AG20443 (cell line): ENCODE measurements around the gene POLR2L.

Source experiments
- DNase-seq: peaks from one replicate; pipeline ENCODE4 v3.0.0; 2012; ENCODE audit warnings: low spot score, mixed read lengths

The POLR2L gene

DNA sequence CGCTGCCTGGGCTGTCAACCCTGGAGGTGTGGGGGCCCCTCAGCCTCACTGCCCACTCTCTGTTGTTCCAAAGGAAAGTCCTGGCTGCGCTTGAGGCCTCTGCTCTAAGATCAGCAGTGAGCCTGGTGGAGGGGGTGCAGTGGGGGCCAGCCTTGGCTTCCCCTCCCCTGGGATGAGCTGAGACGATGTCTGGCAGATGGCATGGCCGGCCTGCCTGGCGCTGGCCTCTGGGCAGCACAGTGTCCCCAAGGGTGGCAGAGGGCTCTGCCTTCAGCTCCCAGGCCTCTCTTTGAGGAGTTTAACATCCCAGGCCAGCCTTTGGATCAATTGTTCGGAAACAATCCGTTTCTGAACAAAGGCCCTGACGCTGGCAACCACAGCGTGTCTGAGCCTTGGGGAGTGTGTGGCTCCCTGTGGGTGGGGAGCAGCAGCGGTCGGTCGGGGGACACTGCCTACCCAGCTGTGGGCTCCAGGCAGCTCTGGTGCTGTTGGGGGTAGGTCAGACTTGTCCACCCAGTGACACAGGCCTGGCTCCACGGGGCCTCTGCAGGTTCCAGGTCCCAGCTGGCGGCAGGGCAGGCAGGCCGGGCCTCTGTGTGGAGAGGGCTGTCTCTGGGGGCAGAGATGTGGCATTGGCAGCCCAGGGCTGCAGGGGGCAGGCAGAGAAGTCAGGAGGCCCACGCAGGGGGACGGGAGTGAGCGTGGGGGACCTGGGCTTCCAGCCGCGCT is 12.4 kb upstream of the POLR2L start:
- DNase-seq, result no peak

DNA sequence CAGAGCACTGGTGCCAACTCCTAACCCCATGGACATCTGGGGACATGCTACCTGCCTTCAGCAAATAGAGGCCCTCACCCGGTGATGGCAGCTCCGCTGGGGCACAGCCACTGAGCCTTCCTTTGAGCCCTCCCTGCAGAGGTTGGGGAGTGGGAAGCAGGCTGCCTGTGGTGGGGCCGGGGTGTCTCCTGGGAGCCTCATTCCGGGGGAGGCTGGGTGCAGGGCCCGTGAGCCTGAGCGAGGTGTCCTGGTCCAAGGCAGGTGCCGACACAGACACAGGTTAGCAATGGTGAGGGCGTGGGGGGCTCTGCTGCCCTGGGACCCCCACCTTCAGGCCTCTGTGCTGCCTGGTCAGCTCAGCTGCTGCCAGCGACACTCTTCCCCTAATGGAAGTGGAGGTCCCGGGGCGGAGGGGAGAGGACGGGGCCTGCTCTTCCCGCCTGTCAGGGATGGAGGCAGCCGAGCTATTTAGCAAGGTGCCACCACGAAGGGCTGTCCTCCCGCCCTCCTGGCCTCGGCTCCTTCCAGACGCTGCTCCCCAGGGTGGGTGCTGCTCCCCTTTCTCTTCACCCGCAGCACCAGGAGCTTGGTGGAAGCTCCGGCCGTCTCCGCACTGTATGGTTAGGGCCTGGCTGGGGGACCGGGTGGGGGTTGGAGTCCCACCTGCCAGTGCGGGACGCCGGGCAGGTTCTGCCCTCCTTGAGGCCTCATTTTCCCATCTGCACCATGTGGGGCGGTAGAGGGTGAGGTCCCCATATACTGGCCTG is 11.5 kb upstream of the POLR2L start:
- no peak for DNase-seq

DNA sequence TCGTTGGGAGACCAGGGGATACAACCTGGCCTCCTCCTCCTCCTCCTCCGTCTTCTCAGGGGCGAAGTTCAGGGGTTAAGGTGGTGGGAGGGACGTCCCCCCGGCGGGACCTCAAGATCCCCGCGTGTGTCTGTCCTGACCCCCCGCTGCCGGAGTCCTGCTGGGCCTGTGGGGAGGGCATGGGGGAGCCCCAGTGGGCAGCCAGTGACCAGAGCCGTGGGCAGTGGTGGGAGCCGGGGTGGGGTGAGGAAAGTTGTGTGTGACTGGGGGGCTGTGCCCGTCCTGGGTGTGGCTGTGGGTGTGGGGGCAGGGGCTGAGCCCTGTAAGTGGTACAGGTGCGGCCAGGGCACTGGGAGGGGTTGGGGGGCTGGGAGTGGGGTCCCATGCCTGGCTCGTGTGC is 10.4 kb upstream of the POLR2L start:
- no peak for DNase-seq

GRCh38 chr11:850775-851763 is 8.7 kb upstream of the POLR2L start:
- DNase-seq, result no peak

DNA sequence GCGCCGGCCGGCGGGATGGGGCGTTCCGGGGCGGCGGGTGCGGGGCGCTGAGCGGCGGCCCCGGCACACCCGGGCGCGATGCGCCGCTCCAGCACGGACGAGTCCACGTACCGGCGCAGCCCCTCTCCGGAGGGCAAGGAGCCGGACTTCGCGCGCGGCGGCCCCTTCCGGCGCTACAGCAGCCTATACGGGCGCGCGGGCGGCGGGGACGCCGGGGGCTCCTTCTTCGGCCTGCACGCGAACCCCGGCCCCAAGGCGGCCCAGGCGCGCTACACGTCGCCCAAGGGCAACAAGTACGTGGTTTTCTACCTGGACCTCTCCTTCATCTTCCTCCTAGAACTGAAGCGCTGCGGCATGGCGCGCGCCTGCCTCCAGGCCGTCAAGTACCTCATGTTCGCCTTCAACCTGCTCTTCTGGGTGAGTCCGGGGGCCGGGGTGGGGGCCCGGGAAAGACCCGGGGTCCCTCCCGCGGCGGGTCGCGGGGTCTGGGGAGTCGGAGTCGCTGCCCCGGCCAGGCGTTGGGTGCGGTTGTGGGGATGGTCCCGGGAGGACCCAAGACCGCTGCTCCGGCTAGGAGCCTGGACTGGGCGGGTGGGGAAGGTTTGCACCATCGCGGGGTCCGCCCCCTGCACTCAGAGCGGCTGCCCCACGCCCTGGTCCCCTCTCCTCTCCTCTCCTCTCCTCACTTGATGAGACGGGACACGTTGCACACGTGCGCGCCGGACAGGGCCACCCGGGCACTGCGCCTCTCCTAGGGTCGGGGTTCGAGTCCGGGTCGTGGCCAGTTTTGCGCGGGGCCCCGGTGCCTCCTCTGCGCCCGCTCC is 7.8 kb upstream of the POLR2L start:
- no peak for DNase-seq

GRCh38 chr11:849104-849824 is 6.9 kb upstream of the POLR2L start:
- DNase-seq, result no peak

DNA sequence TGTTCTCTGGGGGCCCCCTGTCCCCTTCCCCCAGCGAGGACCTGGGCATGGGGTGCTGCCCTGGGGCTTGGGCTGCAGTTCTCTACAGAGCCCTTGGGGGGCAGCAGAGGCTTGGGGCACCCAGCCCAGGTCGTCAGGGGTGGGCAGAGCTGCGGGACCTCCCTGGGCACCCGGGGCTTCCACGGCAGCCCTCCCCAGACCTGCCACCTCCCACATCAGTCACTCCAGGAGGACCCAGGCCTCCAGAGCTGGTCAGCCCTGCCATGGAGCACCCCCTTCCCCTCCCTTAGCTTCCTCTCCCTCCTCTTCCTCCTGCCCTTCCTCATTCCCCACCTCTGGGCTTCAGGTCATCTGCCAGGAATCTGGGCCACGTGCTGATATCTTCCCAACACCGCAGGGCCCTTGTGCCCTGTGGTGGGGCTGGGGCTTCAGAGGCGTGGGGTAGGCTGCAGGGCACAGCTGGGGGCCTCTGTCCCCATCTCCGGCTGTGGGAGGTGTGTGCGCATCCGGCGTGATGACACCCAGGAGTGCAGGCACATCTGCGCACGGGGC is 6.1 kb upstream of the POLR2L start:
- DNase-seq, result peak; percentile 78

DNA sequence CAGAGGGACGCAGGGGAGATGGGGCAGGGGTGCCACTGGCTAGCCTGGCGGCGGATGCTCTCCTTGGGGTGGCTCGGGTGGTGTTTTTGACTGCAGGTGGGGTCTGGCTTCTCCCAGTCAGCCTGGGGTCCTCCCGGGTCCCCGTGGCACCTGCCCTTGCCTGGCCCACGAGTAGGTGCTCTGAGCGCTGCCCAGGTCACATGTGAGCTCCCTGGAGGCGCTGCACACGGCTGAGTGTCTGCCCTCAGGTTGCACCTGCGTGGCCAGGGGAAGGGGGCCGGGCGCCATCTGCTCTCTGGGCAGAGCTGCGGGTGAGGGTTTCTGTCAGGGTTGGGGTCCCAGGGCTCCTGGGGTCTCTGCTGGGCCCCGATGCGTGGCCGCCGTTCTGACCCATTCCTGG is 5.5 kb upstream of the POLR2L start:
- DNase-seq, result no peak

DNA sequence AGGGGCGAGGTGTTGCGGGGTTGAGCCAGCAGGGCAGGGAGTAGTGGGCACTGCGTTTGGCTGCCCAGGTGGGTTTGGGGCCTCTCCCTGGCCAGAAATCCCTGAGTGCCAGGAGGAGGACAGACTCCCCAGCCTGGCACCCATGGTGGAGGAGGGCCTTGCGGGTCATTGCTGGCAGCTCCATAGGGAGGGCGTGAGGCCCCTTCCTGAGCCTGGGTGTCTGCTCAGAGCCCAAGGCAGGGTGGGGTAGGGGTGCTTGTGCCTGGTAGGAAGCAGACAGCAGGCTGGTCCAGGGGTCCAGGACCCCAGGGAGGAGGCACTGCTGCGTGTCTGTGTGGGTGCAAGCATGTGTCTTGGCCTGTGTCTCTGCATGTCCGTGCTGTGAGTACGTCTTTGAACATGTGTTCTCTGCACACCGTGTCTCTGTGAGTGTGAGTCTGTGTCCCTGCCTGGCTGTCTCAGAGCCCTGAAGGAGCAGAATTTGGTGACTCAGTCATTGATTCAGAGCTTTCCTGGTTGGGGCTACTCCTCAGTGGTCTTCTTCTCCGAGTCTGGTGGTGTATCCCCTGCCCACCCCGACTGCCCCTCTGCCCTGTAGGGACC is 4.3 kb upstream of the POLR2L start:
- DNase-seq, result no peak

- DNase-seq, result no peak
Measured at GRCh38 chr11:845872-846495, 3.7 kb upstream of the POLR2L start.

DNA sequence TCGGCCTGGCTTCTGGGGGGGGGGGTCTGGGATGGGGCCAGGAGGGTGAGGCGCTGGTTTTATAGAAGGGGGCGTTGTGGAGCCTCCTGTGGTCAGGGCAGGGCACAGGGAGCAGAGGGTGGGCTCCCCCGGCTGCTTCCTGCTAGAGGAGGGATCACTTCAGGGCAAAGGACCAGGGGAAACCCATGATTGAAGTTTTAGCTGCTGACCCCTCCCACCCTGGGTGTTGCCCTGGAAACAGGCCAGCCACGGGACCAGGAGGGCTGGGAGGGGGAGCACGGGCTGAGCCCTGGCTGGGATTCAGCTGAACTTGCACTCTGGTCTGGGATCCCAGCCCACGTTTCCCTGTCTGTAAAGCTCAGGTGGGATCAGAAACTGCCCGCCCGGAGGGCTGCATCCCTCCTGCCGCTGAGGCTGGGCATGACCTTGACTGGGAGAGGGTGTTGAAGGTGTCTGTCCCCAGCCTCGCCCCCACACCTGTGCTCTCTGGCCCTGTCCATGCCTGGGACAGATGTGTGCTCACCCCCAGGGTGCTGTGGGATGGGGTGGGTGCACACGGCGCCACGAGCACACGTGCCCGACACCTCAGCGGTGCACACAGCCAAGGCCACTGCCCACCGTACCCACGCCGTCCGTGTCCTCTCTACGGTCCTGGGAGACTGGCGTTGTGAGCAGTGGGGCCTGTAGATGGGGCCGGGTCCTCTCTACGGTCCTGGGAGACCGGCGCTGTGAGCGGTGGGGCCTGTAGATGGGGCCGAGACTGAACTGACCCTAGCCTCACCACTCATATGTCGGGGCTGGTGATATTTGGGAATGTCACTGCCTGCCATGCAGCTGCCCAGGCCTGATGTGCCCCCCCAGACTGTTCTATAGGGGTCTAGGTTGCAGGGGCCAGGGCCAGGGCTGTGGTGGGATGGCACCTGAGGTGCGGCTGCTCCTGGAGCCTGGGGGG is 2.6 kb upstream of the POLR2L start:
- peak; percentile 92 for DNase-seq

DNA sequence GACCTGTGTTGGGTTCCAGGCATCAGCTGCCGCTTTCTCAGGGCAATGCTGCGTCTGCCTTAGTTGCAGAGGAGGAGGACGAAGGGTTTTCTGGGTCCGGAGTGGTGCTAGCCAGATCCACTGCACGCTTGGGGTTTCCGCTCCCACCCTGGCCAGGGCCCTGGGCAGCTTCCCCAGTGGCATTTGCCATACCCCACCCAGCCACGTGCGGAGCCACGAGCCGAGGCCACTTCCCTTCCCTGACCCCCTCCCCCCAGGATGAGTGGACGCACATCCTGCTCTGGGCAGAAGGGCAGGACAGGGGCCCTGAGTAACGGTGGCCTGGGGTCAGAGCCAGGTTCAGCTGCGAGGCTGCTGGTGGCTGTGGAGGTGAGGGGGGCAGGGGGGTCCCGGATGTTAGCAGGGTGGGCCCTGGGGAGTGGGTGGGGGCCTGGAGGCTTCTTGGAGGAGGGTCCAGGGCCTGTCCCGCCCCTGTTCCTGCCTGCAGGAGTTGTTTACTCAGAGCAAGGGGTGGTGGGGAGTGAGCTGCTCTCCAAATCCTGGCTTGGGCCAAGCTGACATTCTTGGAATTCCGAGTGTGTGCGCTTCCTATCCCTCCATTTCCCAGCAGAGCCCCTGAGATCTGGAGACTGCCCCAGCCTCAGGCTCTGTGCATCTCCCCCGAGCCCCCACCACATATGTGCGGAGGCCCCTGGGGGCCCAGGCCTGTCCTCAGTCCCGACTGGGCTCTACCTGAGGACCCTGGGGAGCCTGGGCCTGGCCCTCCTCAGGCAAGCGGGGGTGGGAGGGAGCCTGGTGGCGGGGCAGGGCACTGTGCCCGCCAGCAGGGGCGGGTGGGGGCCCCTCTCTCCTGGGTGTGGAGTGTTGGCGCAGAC is 1.7 kb upstream of the POLR2L start:
- DNase-seq, result peak; percentile 90

DNA sequence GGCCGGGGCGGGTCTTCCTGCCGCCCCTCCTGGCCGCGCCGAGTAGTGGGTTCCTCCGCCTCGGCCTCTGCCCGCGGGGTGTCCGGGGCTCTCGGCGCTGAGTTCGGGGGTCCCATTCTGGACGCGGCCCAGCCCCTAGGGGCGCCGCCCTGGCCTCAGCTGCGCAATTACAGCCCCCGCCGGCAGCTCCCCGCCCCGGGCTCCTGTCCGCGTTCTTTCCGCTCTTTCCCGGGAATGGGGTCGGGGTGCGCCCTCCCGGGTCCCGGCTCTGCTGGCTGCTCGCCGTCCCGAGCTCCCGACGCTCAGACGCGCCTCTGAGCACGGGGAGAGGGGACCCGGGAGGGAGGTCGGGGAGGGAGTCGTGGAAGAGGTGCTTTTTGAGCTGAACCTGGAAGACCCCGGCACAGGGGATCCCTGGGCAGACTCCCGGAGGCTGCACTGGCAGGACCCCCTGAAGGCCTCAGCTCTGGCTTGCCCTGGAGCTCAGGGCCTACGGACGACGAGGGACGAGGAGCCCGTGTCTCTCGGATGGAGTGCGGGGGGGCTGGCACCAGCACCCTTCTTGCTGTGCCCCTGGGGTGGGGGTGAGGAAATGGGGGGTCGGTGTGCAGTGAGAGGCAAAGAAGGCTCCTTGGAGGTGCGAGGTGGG is 881 bp upstream of the POLR2L start:
- no peak for DNase-seq

DNA sequence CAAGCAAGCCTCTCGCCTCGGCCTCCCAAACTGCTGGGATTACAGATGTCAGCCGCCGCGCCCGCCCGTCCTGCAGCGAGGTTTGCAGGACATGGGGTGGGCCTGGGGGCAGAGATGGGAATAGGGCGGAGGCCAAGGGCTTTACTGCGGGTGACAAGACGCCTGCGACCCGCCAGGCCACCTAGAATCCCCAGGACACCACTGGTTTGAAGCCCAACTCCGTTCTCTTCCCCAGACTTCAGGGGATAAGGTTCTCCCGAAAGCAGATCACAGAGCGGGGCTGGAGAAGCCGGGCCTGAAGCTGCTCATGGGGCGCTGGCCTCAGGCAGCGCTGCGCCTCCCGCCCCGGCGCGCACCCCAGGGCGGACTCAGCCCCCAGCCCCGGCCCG is 354 bp downstream of the POLR2L start:
- DNase-seq, result no peak

GRCh38 chr11:839875-840617 is 2.3 kb downstream of the POLR2L start:
- no peak for DNase-seq

GRCh38 chr11:839280-839623 is 3.1 kb downstream of the POLR2L start:
- no peak for DNase-seq
